ENCODE results near the gene NDUFAF2.
"Not testable (repeated sequence)": the region's sequence is repeated elsewhere in the genome, so short reads cannot be mapped to it uniquely, and the experiment has no call there.

Gene NDUFAF2

DNA sequence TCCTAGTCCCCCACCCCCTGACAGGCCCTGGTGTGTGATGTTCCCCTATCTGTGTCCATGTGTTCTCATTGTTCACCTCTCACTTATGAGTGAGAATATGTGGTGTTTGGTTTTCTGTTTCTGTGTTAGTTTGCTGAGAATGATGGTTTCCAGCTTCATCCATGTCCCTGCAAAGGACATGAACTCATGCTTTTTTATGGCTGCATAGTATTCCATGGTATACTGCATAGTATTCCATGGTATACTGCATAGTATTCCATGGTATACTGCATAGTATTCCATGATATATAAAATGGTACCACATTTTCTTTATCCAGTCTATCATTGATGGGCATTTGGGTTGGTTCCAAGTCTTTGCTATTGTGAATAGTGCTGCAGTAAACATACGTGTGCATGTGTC is 86.3 kb downstream of the NDUFAF2 start:
- not testable (repeated sequence) for DNase-seq (ENCODE audit: insufficient read length, low spot score); FAIRE-seq

DNA sequence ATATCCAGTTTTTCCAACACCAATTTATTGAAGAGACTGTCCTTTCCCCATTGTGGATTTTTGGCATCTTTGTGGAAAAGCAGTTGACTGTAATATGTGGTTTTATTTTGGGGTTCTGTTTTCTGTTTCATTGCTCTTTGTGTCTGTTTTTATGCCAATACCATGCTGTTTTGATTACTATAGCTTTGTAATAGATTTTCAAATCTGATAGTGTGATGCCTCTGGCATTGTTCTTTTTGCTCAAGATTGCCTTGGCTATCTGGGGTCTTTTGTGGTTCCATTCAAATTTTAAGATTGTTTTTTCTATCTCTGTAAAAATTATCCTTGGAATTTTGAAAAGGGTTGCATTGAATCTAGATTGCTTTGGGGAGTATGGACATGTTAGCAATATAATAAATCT is 99.5 kb downstream of the NDUFAF2 start:
- DNase-seq (ENCODE audit: insufficient read length, low spot score) (no peak), FAIRE-seq (no peak)

DNA sequence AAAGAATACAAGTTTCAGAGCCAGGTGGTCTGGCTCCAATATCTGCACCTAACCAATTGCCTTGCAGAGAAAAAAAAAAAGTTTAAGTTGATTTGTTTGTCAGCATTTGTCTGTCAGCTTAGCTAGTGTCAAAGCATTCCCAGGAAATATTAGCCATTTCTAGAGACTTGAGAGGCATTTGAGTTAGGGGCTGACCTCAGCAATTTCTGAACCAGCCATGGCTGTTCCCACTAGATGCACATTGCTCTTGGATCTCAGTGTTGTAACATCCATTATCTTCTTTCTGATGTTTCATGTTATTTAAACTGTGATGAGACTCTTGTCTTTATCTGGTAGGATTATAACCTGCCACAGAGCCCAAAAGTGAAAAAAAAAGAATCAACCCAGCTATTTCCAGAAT is 102.3 kb downstream of the NDUFAF2 start:
- DNase-seq (ENCODE audit: insufficient read length, low spot score): no peak
- FAIRE-seq: no peak

DNA sequence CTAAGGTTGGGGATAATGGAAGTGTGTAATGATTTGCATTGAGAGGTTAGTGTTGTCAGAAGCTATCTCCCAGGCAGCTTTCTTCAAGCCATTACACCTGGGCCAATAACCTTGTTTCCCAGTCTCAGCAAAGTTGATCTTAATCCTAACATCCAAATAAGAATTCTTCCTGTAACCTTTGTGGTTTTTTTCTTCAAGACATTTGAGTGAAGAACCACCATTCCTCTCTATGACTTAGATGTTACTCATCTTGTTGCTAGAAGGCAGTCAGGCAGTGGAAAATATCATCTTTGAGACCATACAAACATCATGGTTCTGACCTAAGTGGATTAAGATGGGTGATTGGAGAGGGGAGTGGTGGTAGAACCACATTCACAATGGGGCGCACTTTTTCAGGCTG is 103.5 kb downstream of the NDUFAF2 start:
- DNase-seq (ENCODE audit: insufficient read length, low spot score): peak; percentile 2

DNA sequence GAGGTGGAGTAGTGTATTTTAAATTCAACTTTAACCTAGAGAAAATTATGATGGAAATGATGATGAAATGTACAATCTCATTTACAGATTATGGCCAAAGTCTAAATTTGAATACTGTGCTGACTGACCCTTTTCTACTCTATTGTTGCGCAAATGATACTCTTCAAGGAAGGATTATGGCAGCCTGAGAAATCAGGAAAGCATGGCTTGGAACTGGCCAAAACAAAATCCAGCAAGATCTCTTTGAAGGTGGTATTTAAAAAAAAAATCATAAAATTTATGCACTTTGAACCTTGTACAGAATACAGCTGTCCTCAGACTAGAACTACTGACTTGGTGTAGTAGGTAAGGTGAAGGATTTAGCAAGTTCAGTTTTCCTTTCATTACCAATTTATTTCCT is 105.3 kb downstream of the NDUFAF2 start:
- DNase-seq (ENCODE audit: insufficient read length, low spot score) (no peak), FAIRE-seq (no peak)

More for the DNA sequence above, 103.5 kb downstream of the NDUFAF2 start:
- FAIRE-seq: peak; percentile 82

DNA sequence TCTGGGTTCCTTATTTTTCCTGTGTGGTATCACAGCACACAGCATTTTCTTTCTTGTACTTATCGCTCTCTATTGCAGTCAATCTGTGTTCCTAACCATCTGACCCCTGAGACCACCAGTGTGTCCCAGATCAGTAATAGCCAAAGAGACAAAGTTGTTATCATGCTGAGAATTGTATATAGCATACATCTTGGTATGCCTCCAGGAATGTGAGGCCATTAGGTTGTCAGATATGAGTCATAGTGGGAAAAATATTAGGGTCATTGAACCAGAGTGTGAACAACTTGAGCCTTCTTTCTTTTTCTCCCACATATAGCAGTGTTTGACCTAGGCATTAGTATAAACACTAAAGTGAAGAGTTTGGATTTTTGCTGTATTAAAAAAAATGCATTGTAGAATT is 106.3 kb downstream of the NDUFAF2 start:
- DNase-seq (ENCODE audit: insufficient read length, low spot score) (peak; percentile 42), FAIRE-seq (peak; percentile 72)

DNA sequence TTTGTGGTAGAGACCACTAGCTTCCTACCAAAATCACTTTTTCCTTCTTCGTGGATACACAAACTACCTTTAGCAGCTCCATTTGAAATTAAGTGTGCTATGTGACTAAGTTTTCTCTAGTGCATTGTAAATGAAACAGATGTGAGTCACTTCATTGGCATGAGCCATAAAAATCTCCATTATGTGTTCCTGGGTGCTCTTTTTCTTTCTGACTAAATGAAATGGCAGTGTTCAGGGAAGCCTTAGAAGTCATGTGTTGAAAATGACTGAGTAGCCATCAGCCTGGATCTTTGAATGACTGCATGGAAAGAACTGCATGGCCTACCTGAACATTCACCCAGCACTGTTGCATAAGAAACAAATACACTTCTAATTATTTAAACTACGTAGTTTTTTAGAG is 107.9 kb downstream of the NDUFAF2 start:
- FAIRE-seq (peak; percentile 31), DNase-seq (ENCODE audit: insufficient read length, low spot score) (peak; percentile 41)

DNA sequence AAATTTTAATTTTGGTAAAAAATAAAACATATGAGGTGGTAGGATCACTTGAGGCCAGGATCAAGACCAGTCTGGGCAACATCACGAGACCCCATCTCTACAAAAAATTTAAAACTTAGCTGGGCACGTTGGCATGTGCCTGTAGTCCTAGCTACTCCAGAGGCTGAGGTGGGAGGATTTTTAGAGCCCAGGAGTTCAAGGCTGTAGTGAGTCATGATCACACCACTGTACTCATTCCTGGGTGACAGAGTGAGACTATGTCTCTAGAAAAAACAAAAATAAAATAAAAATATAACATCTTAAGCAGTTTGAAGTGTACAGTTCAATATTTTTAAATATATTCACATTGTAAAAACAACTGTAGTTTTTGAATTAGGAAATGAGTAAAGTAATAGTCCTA is 108.9 kb downstream of the NDUFAF2 start:
- no peak for DNase-seq (ENCODE audit: insufficient read length, low spot score)
- FAIRE-seq: no peak

DNA sequence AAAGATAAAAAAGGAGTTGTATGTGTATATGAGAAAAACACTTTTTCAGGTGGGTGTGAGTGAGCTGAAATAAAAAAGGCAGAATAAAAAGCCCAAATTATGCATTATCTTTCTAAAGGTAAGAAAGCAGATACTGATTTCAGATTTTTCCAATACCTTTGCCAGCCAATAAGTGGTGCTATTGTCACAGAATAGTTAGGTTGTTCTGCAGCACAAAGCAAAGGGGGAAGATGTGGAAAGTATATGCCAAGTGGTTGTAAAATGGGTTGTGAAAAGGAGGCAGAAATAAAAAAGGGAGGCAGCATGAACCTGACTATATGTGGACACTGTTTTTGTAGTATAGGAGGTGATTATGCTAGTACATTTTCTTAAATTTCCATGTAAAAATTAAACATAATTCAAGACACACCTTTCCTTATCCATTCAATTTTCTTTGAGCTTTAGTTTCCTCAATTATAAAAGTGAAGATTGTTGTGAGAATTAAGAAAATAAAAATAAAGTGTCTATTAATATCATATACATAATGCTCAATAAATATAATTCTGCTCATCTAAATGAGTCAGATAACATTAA is 110.5 kb downstream of the NDUFAF2 start:
- DNase-seq (ENCODE audit: insufficient read length, low spot score) (peak; percentile 27), FAIRE-seq (no peak)

DNA sequence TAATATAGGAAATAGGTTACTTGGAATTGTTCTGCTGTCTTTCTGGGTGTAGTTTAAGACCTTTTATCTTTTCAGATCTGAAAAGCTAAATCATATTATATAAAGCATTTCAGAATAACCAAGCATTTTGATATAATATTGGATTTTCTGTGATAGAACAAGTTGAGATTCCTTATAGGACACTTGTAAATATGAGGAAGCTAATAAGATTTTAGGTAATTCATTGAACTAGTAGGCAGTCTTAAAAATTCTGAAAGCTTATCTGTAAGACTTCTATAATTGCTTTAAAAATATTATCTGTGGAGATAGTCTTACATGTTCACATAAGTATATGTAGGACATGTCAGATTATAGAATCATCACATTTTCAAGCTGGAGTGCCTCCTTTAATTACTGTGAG is 114.5 kb downstream of the NDUFAF2 start:
- DNase-seq (ENCODE audit: insufficient read length, low spot score) (no peak), FAIRE-seq (no peak)

DNA sequence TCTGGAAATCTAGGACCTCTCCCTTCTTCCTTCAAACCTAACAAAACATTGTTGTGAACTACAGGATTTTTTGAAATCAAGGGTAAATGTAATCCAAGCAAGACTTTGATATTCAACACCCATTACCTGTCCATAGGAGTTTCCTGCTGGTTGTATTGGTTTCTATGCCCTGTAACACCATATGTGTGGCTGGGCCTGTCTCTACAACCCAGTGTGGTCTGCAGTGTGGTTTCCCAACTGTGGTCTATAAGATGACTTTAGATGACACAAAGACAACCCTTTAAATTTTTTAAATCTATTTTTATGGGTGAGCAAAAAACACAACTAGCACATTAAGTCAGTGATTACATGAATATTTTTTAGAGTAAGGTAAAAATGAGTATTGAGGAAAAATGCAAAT is 124.1 kb downstream of the NDUFAF2 start:
- no peak for FAIRE-seq
- DNase-seq (ENCODE audit: insufficient read length, low spot score): no peak

DNA sequence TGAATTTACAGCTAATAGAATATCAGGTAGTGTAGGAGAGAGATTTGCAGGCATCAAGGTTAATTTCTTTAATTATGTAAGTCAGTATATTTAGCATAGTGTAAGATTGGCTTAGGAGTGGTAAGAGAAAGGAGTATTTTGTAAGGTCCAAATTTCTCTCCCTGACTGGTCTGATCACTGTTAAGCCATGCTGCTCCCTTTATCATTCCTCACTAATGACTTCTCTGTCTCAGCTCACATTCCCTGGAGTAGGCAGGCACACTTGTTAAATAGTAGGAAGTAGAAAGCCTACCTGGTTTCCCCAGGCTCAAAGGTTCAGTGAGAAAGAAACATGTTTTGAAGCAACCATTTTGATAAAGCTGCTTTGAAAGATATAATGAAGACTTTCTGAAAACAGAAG is 126.5 kb downstream of the NDUFAF2 start:
- no peak for FAIRE-seq
- no peak for DNase-seq (ENCODE audit: insufficient read length, low spot score)

DNA sequence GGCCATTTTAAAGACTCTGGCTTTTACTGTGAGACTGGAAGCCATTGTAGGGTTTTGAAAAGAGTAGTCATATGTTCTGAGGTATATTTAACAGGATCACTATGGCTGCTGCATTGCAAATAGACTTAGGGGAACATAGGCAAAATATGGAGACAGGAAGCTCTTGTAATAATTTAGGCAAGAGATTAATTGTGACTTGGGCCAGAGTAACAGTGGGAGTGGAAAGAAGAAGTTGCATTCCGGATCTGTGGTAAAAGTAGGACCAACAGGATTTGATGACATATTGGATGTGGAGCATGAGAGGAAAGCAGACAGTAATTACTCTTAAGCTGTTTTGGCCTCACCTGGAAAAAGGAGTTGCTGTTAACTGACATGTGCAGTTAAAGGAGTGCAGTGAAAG is 131.6 kb downstream of the NDUFAF2 start:
- DNase-seq (ENCODE audit: insufficient read length, low spot score): no peak
- no peak for FAIRE-seq

DNA sequence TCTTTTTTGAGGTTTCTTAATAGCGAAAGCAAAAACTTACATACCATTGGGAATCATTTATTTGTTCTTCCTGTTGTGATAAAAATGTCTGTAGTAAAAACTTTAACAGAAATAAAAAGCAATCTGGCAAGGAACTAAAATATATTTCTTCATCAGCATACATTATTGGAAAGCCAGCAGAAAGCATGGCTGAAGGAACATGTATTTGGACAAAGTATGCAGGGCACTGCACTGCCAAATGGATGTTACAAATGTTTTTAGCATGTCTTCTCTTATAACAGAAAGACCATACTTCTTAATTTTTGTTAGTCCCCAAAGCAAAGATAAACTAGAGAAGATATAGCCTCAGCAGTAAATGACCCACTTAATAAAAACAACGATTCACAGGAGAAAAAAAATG is 136.7 kb downstream of the NDUFAF2 start:
- no peak for DNase-seq (ENCODE audit: insufficient read length, low spot score)
- no peak for FAIRE-seq

DNA sequence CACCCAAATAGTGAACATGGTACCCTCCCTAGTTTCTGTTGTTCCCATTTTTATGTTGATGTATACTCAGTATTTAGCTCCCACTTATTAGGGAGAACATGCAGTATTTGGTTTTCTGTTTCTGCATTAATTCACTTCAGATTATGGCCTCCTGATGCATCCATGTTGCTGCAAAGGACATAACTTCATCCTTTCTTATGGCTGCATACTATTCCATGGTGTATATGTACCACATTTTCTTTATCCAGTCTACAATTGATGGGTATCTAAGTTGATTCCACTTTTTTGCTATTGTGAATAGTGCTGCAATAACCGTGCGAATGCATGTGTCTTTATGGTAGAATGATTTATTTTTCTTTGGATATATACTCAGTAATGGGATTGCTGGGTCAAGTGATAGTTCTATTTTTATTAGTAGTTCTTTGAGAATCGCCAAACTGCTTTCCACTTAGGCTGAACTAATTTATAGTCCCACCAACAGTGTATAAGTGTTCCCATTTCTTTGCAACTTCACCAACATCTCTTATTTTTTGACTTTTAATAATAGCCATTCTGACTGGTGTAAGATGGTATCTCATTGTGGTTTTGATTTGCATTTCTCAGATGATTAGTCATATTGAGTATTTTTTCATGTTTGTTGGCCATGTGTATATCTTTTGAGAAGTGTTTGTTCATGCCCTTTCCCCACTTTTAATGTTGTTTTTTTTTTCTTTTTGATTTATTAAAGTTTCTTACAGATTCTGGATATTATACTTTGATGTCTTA is 137.7 kb downstream of the NDUFAF2 start:
- no peak for FAIRE-seq

DNA sequence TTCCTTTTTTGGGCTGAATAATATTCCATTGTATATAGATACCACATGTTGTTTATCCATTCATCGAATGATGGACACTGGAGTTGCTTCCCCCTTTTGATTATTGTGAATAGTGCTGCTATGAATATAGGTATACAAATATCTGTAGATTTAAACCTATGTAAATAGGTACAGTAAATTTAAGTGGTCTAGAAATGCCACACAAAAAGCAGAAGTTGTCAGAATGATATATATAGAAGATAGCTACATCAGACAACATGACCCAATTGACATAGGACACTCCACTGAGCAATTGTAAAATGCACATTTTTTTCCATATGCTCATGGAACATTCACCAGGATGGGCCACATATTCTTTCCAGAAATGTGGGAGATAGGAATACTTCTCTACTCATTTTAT is 139.7 kb downstream of the NDUFAF2 start:
- FAIRE-seq (no peak), DNase-seq (ENCODE audit: insufficient read length, low spot score) (no peak)

More for the DNA sequence above, 137.7 kb downstream of the NDUFAF2 start:
- DNase-seq (ENCODE audit: insufficient read length, low spot score): no peak

DNA sequence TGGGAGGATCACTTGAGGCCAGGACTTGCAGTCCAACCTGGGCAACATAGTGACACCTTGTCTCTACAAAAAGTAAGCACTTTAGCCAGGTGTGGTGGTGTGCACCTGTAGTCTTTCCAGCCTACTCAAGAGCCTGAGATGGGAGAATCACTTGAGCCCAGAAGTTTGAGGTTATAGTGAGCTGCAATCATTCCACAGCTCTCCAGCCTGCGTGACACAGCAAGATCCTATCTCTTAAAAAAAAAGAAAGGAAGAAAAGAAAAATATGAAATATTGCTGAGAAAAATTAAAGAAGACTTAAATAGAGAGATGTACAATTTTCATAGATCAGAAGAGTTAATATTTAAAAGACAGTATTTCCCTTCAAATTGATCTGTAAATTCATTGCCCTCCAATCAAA is 140.9 kb downstream of the NDUFAF2 start:
- DNase-seq (ENCODE audit: insufficient read length, low spot score) (no peak), FAIRE-seq (no peak)

DNA sequence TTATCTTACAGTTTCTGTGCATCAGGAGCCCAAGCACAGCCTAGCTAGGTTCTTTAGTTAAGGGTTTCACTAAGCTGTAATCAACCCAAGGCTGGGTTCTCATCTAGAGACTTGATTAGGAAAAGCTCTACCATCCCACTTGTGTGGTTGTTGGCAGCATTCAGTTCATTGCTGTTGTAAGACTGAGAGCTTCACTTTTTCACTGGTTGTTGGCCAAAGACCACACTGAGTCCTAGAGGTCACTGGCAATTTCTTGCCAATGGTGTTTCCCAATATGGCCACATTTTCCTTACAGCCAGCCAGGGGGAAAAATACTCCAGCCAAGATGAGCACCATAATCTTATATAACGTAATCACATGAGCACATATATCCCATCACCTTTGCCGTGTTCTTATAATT is 142.9 kb downstream of the NDUFAF2 start:
- no peak for FAIRE-seq

DNA sequence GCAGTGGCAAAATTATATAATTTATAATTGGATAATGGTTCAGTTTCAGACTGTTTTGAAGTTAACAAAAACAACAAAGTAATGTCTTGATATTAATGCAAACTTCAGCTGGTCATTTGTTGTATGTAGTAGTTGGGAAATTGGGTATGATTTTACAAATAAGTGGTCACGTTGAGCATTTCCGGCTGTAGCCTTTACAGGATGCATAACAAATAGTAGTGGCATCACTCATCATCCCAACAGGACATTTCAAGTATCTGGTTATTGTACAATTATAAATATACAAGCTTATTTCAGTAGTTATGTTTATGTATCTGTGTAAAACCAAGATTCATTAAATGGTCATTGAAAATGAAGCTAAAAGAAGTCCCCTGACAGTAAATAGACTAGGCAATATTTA is 144.3 kb downstream of the NDUFAF2 start:
- FAIRE-seq (no peak), DNase-seq (ENCODE audit: insufficient read length, low spot score) (peak; percentile 2)

More for the DNA sequence above, 142.9 kb downstream of the NDUFAF2 start:
- DNase-seq (ENCODE audit: insufficient read length, low spot score): no peak

DNA sequence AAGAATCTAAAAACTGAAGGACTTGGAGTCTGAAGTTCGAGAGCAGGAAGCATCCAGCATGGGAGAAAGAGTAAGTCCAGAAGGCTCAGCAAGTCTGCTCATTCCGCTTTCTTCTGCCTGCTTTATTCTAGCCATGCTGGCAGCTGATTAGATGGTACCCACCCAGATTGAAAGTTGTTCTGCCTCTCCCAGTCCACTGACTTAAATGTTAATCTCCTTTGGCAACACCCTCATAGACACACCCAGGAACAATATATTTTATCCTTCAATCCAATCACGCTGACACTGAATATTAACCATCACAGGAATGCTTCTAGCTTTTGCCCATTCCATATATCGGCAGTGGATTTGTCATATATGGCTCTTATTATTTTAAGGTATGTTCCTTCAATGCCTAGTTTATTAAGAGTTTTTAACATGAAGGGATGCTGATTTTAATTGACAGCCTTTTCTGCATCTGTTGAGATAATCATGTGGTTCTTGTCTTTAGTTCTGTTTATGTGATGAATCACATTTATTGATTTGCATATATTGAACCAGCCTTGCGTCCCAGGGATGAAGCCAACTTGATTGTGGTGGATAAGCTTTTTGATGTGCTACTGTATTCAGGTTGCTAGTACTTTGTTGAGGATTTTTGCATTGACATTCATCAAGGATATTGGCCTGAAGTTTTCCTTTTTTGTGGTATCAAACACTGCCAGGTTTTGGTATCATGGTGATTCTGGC is 148.2 kb downstream of the NDUFAF2 start:
- DNase-seq (ENCODE audit: insufficient read length, low spot score); FAIRE-seq: not testable (repeated sequence)

DNA sequence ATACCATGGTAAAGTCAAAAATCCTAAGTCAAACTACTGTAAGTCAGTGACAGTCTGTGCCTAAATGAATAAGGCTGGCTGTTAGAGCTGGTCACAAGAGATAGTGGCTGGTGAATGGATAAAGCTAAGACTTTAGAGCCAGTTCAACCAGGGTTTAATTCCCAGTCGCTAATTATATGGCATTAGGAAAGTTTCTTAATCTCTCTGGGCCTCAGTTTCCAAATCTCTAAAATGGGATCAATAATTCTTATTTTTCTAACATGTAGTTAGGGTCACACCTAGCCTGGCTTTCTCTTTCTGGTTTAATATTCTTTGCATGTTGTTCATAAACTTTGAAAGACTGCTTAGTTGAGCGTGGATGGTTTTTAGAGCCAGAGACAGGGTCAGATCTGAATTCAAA is 152.5 kb downstream of the NDUFAF2 start:
- FAIRE-seq: no peak
- DNase-seq (ENCODE audit: insufficient read length, low spot score): no peak
